ENCODE data around the gene AP2S1.

AP2S1 gene

GRCh38 chr19:46882034-46882433 lies 31.4 kb upstream of the AP2S1 start:
- DNase-seq (ENCODE audit: low read depth in 1 of 2, low spot score in 1 of 2): no peak
- TF ChIP-seq SPI1 (IDR thresholded peaks at IDR 0.05; ENCODE audit: borderline replicate concordance, low read depth): no peak
- TF ChIP-seq GABPA (IDR thresholded peaks at IDR 0.05; ENCODE audit: low read depth): no peak
- H3K27ac ChIP-seq (replicated peaks): no peak overlapping the region
- no peak overlapping the region for H3K4me3 ChIP-seq (replicated peaks; ENCODE audit: insufficient read depth, low read length)
- no peaks in the 10 kb centered on the region for H3K27me3 ChIP-seq (ENCODE audit: insufficient read depth, poor library complexity, severe bottlenecking)

GRCh38 chr19:46881092-46881491 lies 30.4 kb upstream of the AP2S1 start:
- Histone ChIP-seq H3K27me3 (ENCODE audit: insufficient read depth, poor library complexity, severe bottlenecking) (no peaks in the 10 kb centered on the region), H3K27ac (replicated peaks) (no peak overlapping the region), H3K4me3 (replicated peaks; ENCODE audit: insufficient read depth, low read length) (no peak overlapping the region)
- no peak for TF ChIP-seq GABPA (IDR thresholded peaks at IDR 0.05; ENCODE audit: low read depth)
- DNase-seq (ENCODE audit: low read depth in 1 of 2, low spot score in 1 of 2): no peak

DNA sequence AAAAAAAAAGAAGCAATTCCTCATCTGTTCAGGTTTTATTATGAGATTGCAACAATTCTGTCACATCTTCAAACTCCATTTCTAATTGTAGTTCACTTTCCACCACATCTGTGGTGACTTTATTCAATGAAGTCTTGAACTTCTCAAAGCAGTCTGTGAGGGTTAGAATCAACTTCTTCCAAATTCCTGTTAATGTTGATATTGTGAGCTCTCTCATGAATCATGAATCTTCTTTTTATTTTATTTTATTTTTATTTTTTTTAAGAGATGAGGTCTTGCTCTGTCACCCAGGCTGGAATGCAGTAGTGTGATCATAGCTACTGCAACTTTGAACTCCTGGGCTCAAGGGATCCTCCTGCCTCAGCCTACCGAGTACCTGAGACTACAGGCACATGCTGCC lies 29.8 kb upstream of the AP2S1 start:
- TF ChIP-seq, protein P1, sequence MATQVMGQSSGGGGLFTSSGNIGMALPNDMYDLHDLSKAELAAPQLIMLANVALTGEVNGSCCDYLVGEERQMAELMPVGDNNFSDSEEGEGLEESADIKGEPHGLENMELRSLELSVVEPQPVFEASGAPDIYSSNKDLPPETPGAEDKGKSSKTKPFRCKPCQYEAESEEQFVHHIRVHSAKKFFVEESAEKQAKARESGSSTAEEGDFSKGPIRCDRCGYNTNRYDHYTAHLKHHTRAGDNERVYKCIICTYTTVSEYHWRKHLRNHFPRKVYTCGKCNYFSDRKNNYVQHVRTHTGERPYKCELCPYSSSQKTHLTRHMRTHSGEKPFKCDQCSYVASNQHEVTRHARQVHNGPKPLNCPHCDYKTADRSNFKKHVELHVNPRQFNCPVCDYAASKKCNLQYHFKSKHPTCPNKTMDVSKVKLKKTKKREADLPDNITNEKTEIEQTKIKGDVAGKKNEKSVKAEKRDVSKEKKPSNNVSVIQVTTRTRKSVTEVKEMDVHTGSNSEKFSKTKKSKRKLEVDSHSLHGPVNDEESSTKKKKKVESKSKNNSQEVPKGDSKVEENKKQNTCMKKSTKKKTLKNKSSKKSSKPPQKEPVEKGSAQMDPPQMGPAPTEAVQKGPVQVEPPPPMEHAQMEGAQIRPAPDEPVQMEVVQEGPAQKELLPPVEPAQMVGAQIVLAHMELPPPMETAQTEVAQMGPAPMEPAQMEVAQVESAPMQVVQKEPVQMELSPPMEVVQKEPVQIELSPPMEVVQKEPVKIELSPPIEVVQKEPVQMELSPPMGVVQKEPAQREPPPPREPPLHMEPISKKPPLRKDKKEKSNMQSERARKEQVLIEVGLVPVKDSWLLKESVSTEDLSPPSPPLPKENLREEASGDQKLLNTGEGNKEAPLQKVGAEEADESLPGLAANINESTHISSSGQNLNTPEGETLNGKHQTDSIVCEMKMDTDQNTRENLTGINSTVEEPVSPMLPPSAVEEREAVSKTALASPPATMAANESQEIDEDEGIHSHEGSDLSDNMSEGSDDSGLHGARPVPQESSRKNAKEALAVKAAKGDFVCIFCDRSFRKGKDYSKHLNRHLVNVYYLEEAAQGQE (IDR thresholded peaks at IDR 0.05; ENCODE audit: insufficient replicate concordance, low read depth): no peak
- TF ChIP-seq, protein P2, sequence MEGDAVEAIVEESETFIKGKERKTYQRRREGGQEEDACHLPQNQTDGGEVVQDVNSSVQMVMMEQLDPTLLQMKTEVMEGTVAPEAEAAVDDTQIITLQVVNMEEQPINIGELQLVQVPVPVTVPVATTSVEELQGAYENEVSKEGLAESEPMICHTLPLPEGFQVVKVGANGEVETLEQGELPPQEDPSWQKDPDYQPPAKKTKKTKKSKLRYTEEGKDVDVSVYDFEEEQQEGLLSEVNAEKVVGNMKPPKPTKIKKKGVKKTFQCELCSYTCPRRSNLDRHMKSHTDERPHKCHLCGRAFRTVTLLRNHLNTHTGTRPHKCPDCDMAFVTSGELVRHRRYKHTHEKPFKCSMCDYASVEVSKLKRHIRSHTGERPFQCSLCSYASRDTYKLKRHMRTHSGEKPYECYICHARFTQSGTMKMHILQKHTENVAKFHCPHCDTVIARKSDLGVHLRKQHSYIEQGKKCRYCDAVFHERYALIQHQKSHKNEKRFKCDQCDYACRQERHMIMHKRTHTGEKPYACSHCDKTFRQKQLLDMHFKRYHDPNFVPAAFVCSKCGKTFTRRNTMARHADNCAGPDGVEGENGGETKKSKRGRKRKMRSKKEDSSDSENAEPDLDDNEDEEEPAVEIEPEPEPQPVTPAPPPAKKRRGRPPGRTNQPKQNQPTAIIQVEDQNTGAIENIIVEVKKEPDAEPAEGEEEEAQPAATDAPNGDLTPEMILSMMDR (IDR thresholded peaks at IDR 0.05; ENCODE audit: insufficient read depth, low read length): no peak
- TF ChIP-seq GABPA (IDR thresholded peaks at IDR 0.05; ENCODE audit: low read depth): no peak
- no peak for TF ChIP-seq POLR2AphosphoS5 (IDR thresholded peaks at IDR 0.05; ENCODE audit: low read depth)
- TF ChIP-seq SPI1 (IDR thresholded peaks at IDR 0.05; ENCODE audit: borderline replicate concordance, low read depth): no peak
- H3K27ac ChIP-seq (replicated peaks): no peak overlapping the region
- no peak overlapping the region for H3K4me3 ChIP-seq (replicated peaks; ENCODE audit: insufficient read depth, low read length)
- no peaks in the 10 kb centered on the region for H3K27me3 ChIP-seq (ENCODE audit: insufficient read depth, poor library complexity, severe bottlenecking)
- no peak for DNase-seq (ENCODE audit: low read depth in 1 of 2, low spot score in 1 of 2)

DNA sequence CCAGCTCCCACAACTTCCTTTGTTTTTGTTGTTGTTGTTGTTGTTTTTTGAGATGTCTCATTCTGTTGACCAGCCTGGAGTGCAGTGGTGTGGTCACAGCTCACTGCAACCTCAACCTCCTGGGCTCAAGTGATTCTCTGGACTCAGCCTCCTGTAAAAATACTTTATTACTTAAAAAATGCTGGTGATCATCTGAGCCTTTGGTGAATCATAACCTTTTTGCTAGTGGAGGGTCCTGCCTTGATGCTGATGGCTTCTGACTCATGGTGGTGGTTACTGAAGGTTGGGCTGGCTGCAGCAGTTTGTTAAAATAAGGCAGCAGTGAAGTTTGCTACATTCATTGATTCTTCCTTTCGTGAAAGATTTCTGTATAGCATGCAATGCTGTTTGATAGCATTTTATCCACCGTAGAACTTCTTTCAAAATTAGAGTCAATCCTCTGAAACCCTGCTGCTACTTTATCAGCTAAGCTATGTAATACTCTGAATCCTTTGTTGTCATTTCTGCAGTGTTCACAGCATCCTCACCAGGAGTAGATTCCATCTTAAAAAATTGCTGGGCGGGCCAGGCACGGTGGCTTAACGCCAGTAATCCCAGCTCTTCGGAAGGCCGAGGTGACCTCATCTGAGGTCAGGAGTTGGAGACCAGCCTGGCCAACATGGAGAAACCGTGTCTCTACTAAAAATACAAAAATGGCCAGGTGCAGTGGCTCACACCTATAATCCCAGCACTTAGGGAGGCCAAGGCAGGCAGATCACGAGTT lies 28.1 kb upstream of the AP2S1 start:
- TF ChIP-seq, protein P2 (IDR thresholded peaks at IDR 0.05; ENCODE audit: insufficient read depth, low read length): no peak
- TF ChIP-seq GABPA (IDR thresholded peaks at IDR 0.05; ENCODE audit: low read depth): no peak
- no peak for TF ChIP-seq POLR2AphosphoS5 (IDR thresholded peaks at IDR 0.05; ENCODE audit: low read depth)
- TF ChIP-seq, protein P1 (IDR thresholded peaks at IDR 0.05; ENCODE audit: insufficient replicate concordance, low read depth): no peak
- TF ChIP-seq SPI1 (IDR thresholded peaks at IDR 0.05; ENCODE audit: borderline replicate concordance, low read depth): no peak
- no peak overlapping the region for H3K4me3 ChIP-seq (replicated peaks; ENCODE audit: insufficient read depth, low read length)
- no peak overlapping the region for H3K27ac ChIP-seq (replicated peaks)
- H3K27me3 ChIP-seq (ENCODE audit: insufficient read depth, poor library complexity, severe bottlenecking): no peaks in the 10 kb centered on the region
- no peak for DNase-seq (ENCODE audit: low read depth in 1 of 2, low spot score in 1 of 2)

- TF ChIP-seq POLR2AphosphoS5 (IDR thresholded peaks at IDR 0.05; ENCODE audit: low read depth): no peak
- no peak for TF ChIP-seq GABPA (IDR thresholded peaks at IDR 0.05; ENCODE audit: low read depth)
- TF ChIP-seq, protein P2 (IDR thresholded peaks at IDR 0.05; ENCODE audit: insufficient read depth, low read length): no peak
- TF ChIP-seq SPI1 (IDR thresholded peaks at IDR 0.05; ENCODE audit: borderline replicate concordance, low read depth): no peak
- TF ChIP-seq, protein P1 (IDR thresholded peaks at IDR 0.05; ENCODE audit: insufficient replicate concordance, low read depth): no peak
- H3K27me3 ChIP-seq (ENCODE audit: insufficient read depth, poor library complexity, severe bottlenecking): no peaks in the 10 kb centered on the region
- no peak for DNase-seq (ENCODE audit: low read depth in 1 of 2, low spot score in 1 of 2)
- H3K4me3 ChIP-seq (replicated peaks; ENCODE audit: insufficient read depth, low read length): no peak overlapping the region
- H3K27ac ChIP-seq (replicated peaks): no peak overlapping the region
Measured at GRCh38 chr19:46875657-46876056, 25.0 kb upstream of the AP2S1 start.

Data from HL-60 (cell line).